Coronary artery (tissue), 2 donors: ENCODE data around the gene KCNQ1.

ENCODE experiments used
- DNase-seq: peaks from one replicate; pipeline ENCODE4 v3.0.0-alpha.2; 2017; ENCODE audit warnings: low spot score
- H3K27ac ChIP-seq, 2 donors: fragments of 200-600 bp; sonication (generic); one replicate each; pipeline ENCODE4 v1.5.1; 2016 to 2019
- H3K4me3 ChIP-seq: fragments of 200-600 bp; sonication (generic); 2 replicates; pipeline ENCODE4 v1.5.1; 2016; ENCODE audit warnings: mild to moderate bottlenecking, moderate library complexity
- CTCF ChIP-seq: fragments of 200-600 bp; sonication (generic); IDR thresholded peaks from one replicate; pipeline ENCODE4 v1.5.1; 2019; ENCODE audit warnings: antibody characterized with exemption

Gene KCNQ1

GRCh38 chr11:2529173-2529572 is 84.4 kb downstream of the KCNQ1 start:
- Histone ChIP-seq H3K27ac (no peak overlapping the region), H3K4me3 (no peak overlapping the region)
- peak; percentile 35 for DNase-seq
- no peak for TF ChIP-seq CTCF

GRCh38 chr11:2529636-2530035 is 84.8 kb downstream of the KCNQ1 start:
- no peak for DNase-seq

GRCh38 chr11:2530131-2530854 is 85.5 kb downstream of the KCNQ1 start:
- DNase-seq = no peak
- Histone ChIP-seq H3K4me3 (no peak overlapping the region), H3K27ac (no peak overlapping the region)
- no peak for TF ChIP-seq CTCF

More at GRCh38 chr11:2529636-2530035, 84.8 kb downstream of the KCNQ1 start:
- H3K27ac ChIP-seq = no peak overlapping the region
- no peak overlapping the region for H3K4me3 ChIP-seq
- no peak for TF ChIP-seq CTCF

GRCh38 chr11:2530855-2531200 is 86.0 kb downstream of the KCNQ1 start:
- no peak overlapping the region for H3K27ac ChIP-seq
- no peak overlapping the region for H3K4me3 ChIP-seq
- no peak for TF ChIP-seq CTCF
- no peak for DNase-seq

- TF ChIP-seq CTCF = peak; percentile 95
- DNase-seq = no peak
- no peak overlapping the region for H3K4me3 ChIP-seq
- no peak overlapping the region for H3K27ac ChIP-seq
Measured at GRCh38 chr11:2531277-2531986, 86.6 kb downstream of the KCNQ1 start.

GRCh38 chr11:2531987-2532703 is 87.3 kb downstream of the KCNQ1 start:
- H3K27ac ChIP-seq = no peak overlapping the region
- TF ChIP-seq CTCF = no peak
- DNase-seq = no peak
- H3K4me3 ChIP-seq = no peak overlapping the region
